Endothelial cell of umbilical vein (primary cell): Measurements from ENCODE around the gene CCDC187.

Experiments
- CTCF ChIP-seq, 2 donors: IDR thresholded peaks; 1 replicate in 1 of 2; 2 replicates in 1 of 2; pipeline ENCODE4 v1.5.1; 2011; ENCODE audit warnings: low read length in 2 of 2, mild to moderate bottlenecking in 2 of 2, moderate library complexity in 2 of 2, control low read depth in 1 of 2, inconsistent platforms in 1 of 2, low read depth in 1 of 2; ENCODE audit not compliant: insufficient read depth in 1 of 2; ENCODE audit errors: extremely low read depth in 1 of 2
- EZH2 ChIP-seq: IDR thresholded peaks from 2 replicates; pipeline ENCODE4 v1.6.1; 2012; ENCODE audit warnings: borderline replicate concordance, low read depth, mild to moderate bottlenecking, moderate library complexity, low read length, inconsistent platforms; ENCODE audit not compliant: severe bottlenecking
- FOS ChIP-seq: IDR thresholded peaks from 2 replicates; pipeline ENCODE4 v1.6.1; 2011; ENCODE audit warnings: mild to moderate bottlenecking, low read length, moderate library complexity, borderline replicate concordance; ENCODE audit not compliant: insufficient read depth
- GATA2 ChIP-seq: IDR thresholded peaks from 2 replicates; pipeline ENCODE4 v1.7.0; 2011; ENCODE audit warnings: low read depth, mild to moderate bottlenecking, moderate library complexity, mixed read lengths, low read length; ENCODE audit not compliant: insufficient read length, insufficient read depth
- JUN ChIP-seq: IDR thresholded peaks from 2 replicates; pipeline ENCODE4 v1.6.1; 2011; ENCODE audit warnings: borderline replicate concordance, low read depth; ENCODE audit not compliant: insufficient read length, insufficient read depth
- MAX ChIP-seq: IDR thresholded peaks from 2 replicates; pipeline ENCODE4 v1.6.1; 2011; ENCODE audit not compliant: insufficient read depth, insufficient read length
- MYC ChIP-seq: IDR thresholded peaks from one replicate; pipeline ENCODE4 v1.6.1; 2011; ENCODE audit warnings: mild to moderate bottlenecking, low read depth, low read length
- POLR2A ChIP-seq: IDR thresholded peaks from 2 replicates; pipeline ENCODE4 v1.6.1; 2012; ENCODE audit warnings: low read depth, mild to moderate bottlenecking, control low read depth, low read length
- POLR2AphosphoS5 ChIP-seq: IDR thresholded peaks from 2 replicates; pipeline ENCODE4 v1.6.1; 2012; ENCODE audit warnings: low read depth, mild to moderate bottlenecking, control low read depth, low read length, moderate library complexity; ENCODE audit not compliant: insufficient read depth

- TF ChIP-seq CTCF (IDR thresholded peaks at IDR 0.05; ENCODE audit: extremely low read depth in 1 of 2, insufficient read depth in 1 of 2, low read depth in 1 of 2, low read length in 2 of 2) (no peak), POLR2AphosphoS5 (no peak), POLR2A (no peak), MAX (no peak), EZH2 (no peak), MYC (no peak), GATA2 (no peak), FOS (no peak), JUN (no peak)
These were observed 66.2 kb downstream of the CCDC187 start for GRCh38 chr9:136237486-136238341.
